ENCODE measurements around the gene CCDC3. TPM values are rescaled to one million over a fixed set of nuclear protein-coding genes. Genes with fewer than 3 reads are reported as not detected.

Gene CCDC3
- total RNA-seq, 1 experiment from 2014 or later, result 1.4 TPM

DNA sequence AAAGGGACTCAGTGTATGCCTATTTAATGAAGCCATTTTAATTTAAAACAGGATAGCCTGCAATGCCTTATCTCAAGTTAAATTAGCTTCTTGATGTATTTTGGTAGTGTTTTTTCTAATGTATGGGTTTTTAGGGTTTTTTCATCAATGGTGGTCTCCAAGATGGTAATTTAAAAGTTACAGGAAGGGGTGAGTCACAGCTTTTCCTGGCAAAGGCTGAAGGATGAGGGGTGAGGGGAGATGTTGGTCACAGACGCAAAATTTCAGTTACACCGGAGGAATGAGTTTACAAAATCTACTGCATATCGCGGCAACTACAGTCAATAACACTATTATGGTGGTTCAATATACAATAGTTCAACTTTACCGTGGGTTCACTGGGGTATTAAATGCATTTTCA, 31.6 kb downstream of the CCDC3 start:
- H2AFZ ChIP-seq (ENCODE audit: low read length), result no peak overlapping the region
- no peak overlapping the region for H3K4me3 ChIP-seq (ENCODE audit: low read length)
- no peak overlapping the region for H3K9ac ChIP-seq (ENCODE audit: low read length)
- no peak overlapping the region for H3K4me2 ChIP-seq (ENCODE audit: low read depth, low read length, poor library complexity, severe bottlenecking)
- H3K27me3 ChIP-seq (ENCODE audit: low read length), result no peaks in the 10 kb centered on the region
- no peak for DNase-seq
- peaks cover 20% of the 10 kb centered on the region for H3K4me1 ChIP-seq (ENCODE audit: low read length)
- no peak overlapping the region for H3K27ac ChIP-seq (ENCODE audit: low read length)
- H3K9me2 ChIP-seq (replicated peaks; ENCODE audit: insufficient read depth, low read length), result no peaks in the 10 kb centered on the region
- H3K79me2 ChIP-seq (ENCODE audit: low read length), result no peaks in the 10 kb centered on the region
- H3K36me3 ChIP-seq (ENCODE audit: insufficient read depth, low read length), result peaks cover 6% of the 10 kb centered on the region; the same call in 1 of the 2 replicates
- H3K9me3 ChIP-seq (ENCODE audit: low read length), result peaks cover 12% of the 10 kb centered on the region
- H4K20me1 ChIP-seq (ENCODE audit: insufficient read depth, low read depth, low read length), result no peaks in the 10 kb centered on the region

GRCh38 chr10:12966067-12966466, 35.4 kb downstream of the CCDC3 start:
- H3K4me2 ChIP-seq (ENCODE audit: low read depth, low read length, poor library complexity, severe bottlenecking), result no peak overlapping the region

GRCh38 chr10:12965571-12965970, 35.9 kb downstream of the CCDC3 start:
- Histone ChIP-seq H3K36me3 (ENCODE audit: insufficient read depth, low read length) (peaks cover 6% of the 10 kb centered on the region; the same call in 1 of the 2 replicates), H4K20me1 (ENCODE audit: insufficient read depth, low read depth, low read length) (no peaks in the 10 kb centered on the region), H3K4me1 (ENCODE audit: low read length) (no peaks in the 10 kb centered on the region; the same call in 1 of the 2 replicates), H3K4me3 (ENCODE audit: low read length) (no peak overlapping the region), H2AFZ (ENCODE audit: low read length) (no peak overlapping the region), H3K27ac (ENCODE audit: low read length) (no peak overlapping the region), H3K9ac (ENCODE audit: low read length) (no peak overlapping the region), H3K9me3 (ENCODE audit: low read length) (peaks cover 12% of the 10 kb centered on the region), H3K79me2 (ENCODE audit: low read length) (no peaks in the 10 kb centered on the region), H3K27me3 (ENCODE audit: low read length) (no peaks in the 10 kb centered on the region), H3K4me2 (ENCODE audit: low read depth, low read length, poor library complexity, severe bottlenecking) (no peak overlapping the region), H3K9me2 (replicated peaks; ENCODE audit: insufficient read depth, low read length) (no peaks in the 10 kb centered on the region)
- peak; percentile 31 for DNase-seq

More at GRCh38 chr10:12966067-12966466, 35.4 kb downstream of the CCDC3 start:
- peaks cover 6% of the 10 kb centered on the region; the same call in 1 of the 2 replicates for H3K36me3 ChIP-seq (ENCODE audit: insufficient read depth, low read length)
- no peak overlapping the region for H3K9ac ChIP-seq (ENCODE audit: low read length)
- no peak for DNase-seq
- H3K4me3 ChIP-seq (ENCODE audit: low read length), result no peak overlapping the region
- H3K9me3 ChIP-seq (ENCODE audit: low read length), result peaks cover 12% of the 10 kb centered on the region
- H3K79me2 ChIP-seq (ENCODE audit: low read length), result no peaks in the 10 kb centered on the region
- H3K9me2 ChIP-seq (replicated peaks; ENCODE audit: insufficient read depth, low read length), result no peaks in the 10 kb centered on the region
- H2AFZ ChIP-seq (ENCODE audit: low read length), result no peak overlapping the region
- no peaks in the 10 kb centered on the region; the same call in 1 of the 2 replicates for H3K4me1 ChIP-seq (ENCODE audit: low read length)
- no peak overlapping the region for H3K27ac ChIP-seq (ENCODE audit: low read length)
- no peaks in the 10 kb centered on the region for H3K27me3 ChIP-seq (ENCODE audit: low read length)
- H4K20me1 ChIP-seq (ENCODE audit: insufficient read depth, low read depth, low read length), result no peaks in the 10 kb centered on the region

DNA sequence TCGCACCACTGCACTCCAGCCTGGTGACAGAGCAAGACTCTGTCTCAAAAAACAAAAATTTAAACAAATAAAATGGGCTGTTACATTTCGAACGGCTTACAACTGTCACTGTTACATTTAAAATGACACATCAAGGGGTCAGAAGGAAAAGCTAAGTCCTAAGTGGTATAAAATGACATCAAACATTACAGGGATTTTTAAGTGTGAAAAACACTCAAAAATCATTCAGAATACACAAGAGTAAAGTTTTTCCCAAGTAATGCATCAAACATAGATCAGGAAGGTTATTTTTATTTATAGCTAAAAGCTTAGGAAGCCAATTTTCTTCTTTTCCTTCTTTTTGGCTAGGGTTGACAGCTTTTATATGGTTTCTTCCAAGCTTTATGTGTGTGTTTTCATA, 39.0 kb downstream of the CCDC3 start:
- H2AFZ ChIP-seq (ENCODE audit: low read length), result no peak overlapping the region
- no peaks in the 10 kb centered on the region for H3K9me2 ChIP-seq (replicated peaks; ENCODE audit: insufficient read depth, low read length)
- peaks cover 6% of the 10 kb centered on the region; the same call in 1 of the 2 replicates for H3K36me3 ChIP-seq (ENCODE audit: insufficient read depth, low read length)
- H3K9me3 ChIP-seq (ENCODE audit: low read length), result peaks cover 9% of the 10 kb centered on the region
- H3K27ac ChIP-seq (ENCODE audit: low read length), result no peak overlapping the region
- no peaks in the 10 kb centered on the region for H4K20me1 ChIP-seq (ENCODE audit: insufficient read depth, low read depth, low read length)
- no peak for DNase-seq
- H3K4me2 ChIP-seq (ENCODE audit: low read depth, low read length, poor library complexity, severe bottlenecking), result no peak overlapping the region
- no peaks in the 10 kb centered on the region; the same call in 1 of the 2 replicates for H3K4me1 ChIP-seq (ENCODE audit: low read length)
- H3K27me3 ChIP-seq (ENCODE audit: low read length), result no peaks in the 10 kb centered on the region
- H3K4me3 ChIP-seq (ENCODE audit: low read length), result no peak overlapping the region
- H3K79me2 ChIP-seq (ENCODE audit: low read length), result no peaks in the 10 kb centered on the region
- no peak overlapping the region for H3K9ac ChIP-seq (ENCODE audit: low read length)

DNA sequence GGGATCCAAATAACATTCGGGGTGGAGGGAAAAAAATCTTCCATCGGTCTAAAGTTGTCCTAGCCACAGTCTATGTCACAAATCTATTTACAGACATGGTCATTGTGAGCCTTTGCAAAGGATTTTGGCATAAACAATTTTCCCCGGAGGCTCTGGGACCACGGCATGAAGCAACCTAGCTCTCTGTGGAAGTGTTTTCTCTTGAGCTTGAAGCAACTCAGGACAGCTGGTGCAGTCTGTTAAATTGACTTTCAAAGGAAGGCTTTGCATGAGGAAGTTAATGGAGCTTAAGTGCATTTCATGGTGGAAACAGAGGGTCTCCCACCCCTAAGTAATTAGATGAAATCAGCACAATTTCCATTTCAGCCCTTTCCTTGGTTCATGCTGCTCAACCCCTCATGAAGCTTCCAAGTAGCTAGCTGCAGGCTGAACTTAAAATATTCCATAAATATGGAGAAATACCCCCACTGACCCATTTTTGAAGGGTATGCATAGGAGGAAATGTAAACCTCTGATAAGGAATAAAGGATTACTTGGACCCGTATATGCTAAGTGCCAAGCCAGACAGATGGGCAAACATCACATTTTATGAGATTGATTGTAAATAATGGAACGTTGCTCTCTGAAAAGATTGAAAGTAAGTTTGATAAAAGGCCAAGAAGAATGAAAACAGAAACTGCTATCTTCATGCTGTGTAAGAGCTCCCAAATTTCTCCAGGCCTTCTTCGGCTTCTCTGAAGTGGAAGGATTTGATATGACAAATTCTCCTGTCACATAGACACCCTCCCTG, 39.9 kb downstream of the CCDC3 start:
- Histone ChIP-seq H2AFZ (ENCODE audit: low read length) (no peak overlapping the region), H3K36me3 (ENCODE audit: insufficient read depth, low read length) (peaks cover 1% of the 10 kb centered on the region; the same call in 1 of the 2 replicates), H3K9me3 (ENCODE audit: low read length) (0 out of 2 replicates have a peak, but pooled peaks cover 4% of the 10 kb centered on the region), H3K4me3 (ENCODE audit: low read length) (no peak overlapping the region), H3K9me2 (replicated peaks; ENCODE audit: insufficient read depth, low read length) (no peaks in the 10 kb centered on the region), H3K27ac (ENCODE audit: low read length) (no peak overlapping the region), H4K20me1 (ENCODE audit: insufficient read depth, low read depth, low read length) (no peaks in the 10 kb centered on the region), H3K9ac (ENCODE audit: low read length) (no peak overlapping the region), H3K4me2 (ENCODE audit: low read depth, low read length, poor library complexity, severe bottlenecking) (no peak overlapping the region), H3K27me3 (ENCODE audit: low read length) (no peaks in the 10 kb centered on the region), H3K4me1 (ENCODE audit: low read length) (no peaks in the 10 kb centered on the region; the same call in 1 of the 2 replicates), H3K79me2 (ENCODE audit: low read length) (no peaks in the 10 kb centered on the region)
- DNase-seq, result no peak

- no peaks in the 10 kb centered on the region for H3K9me3 ChIP-seq (ENCODE audit: low read length)
- H2AFZ ChIP-seq (ENCODE audit: low read length), result no peak overlapping the region
- no peak overlapping the region for H3K4me3 ChIP-seq (ENCODE audit: low read length)
- no peak overlapping the region for H3K9ac ChIP-seq (ENCODE audit: low read length)
- no peaks in the 10 kb centered on the region for H4K20me1 ChIP-seq (ENCODE audit: insufficient read depth, low read depth, low read length)
- no peak overlapping the region for H3K4me2 ChIP-seq (ENCODE audit: low read depth, low read length, poor library complexity, severe bottlenecking)
- no peaks in the 10 kb centered on the region for H3K79me2 ChIP-seq (ENCODE audit: low read length)
- H3K36me3 ChIP-seq (ENCODE audit: insufficient read depth, low read length), result no peaks in the 10 kb centered on the region
- no peak overlapping the region for H3K27ac ChIP-seq (ENCODE audit: low read length)
- H3K4me1 ChIP-seq (ENCODE audit: low read length), result no peaks in the 10 kb centered on the region; the same call in 1 of the 2 replicates
- H3K27me3 ChIP-seq (ENCODE audit: low read length), result no peaks in the 10 kb centered on the region
- DNase-seq, result no peak
- no peaks in the 10 kb centered on the region for H3K9me2 ChIP-seq (replicated peaks; ENCODE audit: insufficient read depth, low read length)
Measured at GRCh38 chr10:12960941-12961340, 40.6 kb downstream of the CCDC3 start.

GRCh38 chr10:12960334-12960898, 41.1 kb downstream of the CCDC3 start:
- Histone ChIP-seq H3K4me3 (ENCODE audit: low read length) (no peak overlapping the region), H3K9me2 (replicated peaks; ENCODE audit: insufficient read depth, low read length) (no peaks in the 10 kb centered on the region), H3K79me2 (ENCODE audit: low read length) (no peaks in the 10 kb centered on the region), H3K4me1 (ENCODE audit: low read length) (no peaks in the 10 kb centered on the region; the same call in 1 of the 2 replicates), H3K36me3 (ENCODE audit: insufficient read depth, low read length) (no peaks in the 10 kb centered on the region), H4K20me1 (ENCODE audit: insufficient read depth, low read depth, low read length) (no peaks in the 10 kb centered on the region), H3K9ac (ENCODE audit: low read length) (no peak overlapping the region), H3K27ac (ENCODE audit: low read length) (no peak overlapping the region), H3K27me3 (ENCODE audit: low read length) (no peaks in the 10 kb centered on the region), H3K4me2 (ENCODE audit: low read depth, low read length, poor library complexity, severe bottlenecking) (no peak overlapping the region), H3K9me3 (ENCODE audit: low read length) (no peaks in the 10 kb centered on the region), H2AFZ (ENCODE audit: low read length) (no peak overlapping the region)
- DNase-seq, result no peak

GRCh38 chr10:12958546-12959110, 42.9 kb downstream of the CCDC3 start:
- no peak overlapping the region for H3K4me3 ChIP-seq (ENCODE audit: low read length)
- DNase-seq, result no peak
- no peak overlapping the region for H3K4me2 ChIP-seq (ENCODE audit: low read depth, low read length, poor library complexity, severe bottlenecking)
- H3K9ac ChIP-seq (ENCODE audit: low read length), result no peak overlapping the region
- H3K27me3 ChIP-seq (ENCODE audit: low read length), result no peaks in the 10 kb centered on the region
- H3K27ac ChIP-seq (ENCODE audit: low read length), result no peak overlapping the region
- H3K36me3 ChIP-seq (ENCODE audit: insufficient read depth, low read length), result no peaks in the 10 kb centered on the region; the same call in 1 of the 2 replicates
- peaks cover 7% of the 10 kb centered on the region for H3K9me3 ChIP-seq (ENCODE audit: low read length)
- no peaks in the 10 kb centered on the region for H3K9me2 ChIP-seq (replicated peaks; ENCODE audit: insufficient read depth, low read length)
- H3K4me1 ChIP-seq (ENCODE audit: low read length), result no peaks in the 10 kb centered on the region; the same call in 1 of the 2 replicates
- H4K20me1 ChIP-seq (ENCODE audit: insufficient read depth, low read depth, low read length), result no peaks in the 10 kb centered on the region
- H2AFZ ChIP-seq (ENCODE audit: low read length), result no peak overlapping the region
- no peaks in the 10 kb centered on the region for H3K79me2 ChIP-seq (ENCODE audit: low read length)
